AG08396 (cell line): ENCODE data around the gene PLXNB3.
A peak's percentile ranks its signal among the peaks of the same experiment; 100 is the strongest.

Experiments
- DNase-seq: peaks from one replicate; pipeline ENCODE4 v3.0.0; 2012; ENCODE audit warnings: low spot score, mixed read lengths

The PLXNB3 gene

DNA sequence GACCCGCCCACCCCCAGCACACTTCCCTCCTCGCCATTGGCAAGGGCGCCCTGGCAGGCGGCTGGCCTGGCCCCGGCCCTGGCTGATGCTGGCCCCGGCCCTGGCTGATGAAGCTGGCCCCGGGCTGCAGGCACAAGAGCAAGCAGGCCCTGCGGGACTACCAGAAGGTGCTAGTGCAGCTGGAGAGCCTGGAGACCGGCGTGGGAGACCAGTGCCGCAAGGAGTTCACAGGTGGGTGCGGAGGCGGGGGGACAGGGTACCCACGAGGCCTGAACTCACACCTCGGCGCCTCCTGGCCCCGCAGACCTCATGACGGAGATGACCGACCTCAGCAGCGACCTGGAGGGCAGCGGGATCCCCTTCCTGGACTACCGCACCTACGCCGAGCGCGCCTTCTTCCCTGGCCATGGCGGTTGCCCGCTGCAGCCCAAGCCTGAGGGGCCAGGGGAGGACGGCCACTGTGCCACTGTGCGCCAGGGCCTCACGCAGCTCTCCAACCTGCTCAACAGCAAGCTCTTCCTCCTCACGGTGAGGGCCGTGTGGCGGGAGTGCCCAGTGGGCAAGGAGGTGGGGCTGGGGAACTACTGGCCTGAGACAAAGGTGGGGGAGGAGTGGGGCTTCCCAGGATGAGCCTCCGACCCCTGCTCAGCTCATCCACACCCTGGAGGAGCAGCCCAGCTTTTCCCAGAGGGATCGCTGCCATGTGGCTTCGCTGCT lies 10.7 kb downstream of the PLXNB3 start:
- no peak for DNase-seq

- DNase-seq: no peak
Observed at GRCh38 chrX:153775293-153776119, 11.5 kb downstream of the PLXNB3 start.

- no peak for DNase-seq
Observed at GRCh38 chrX:153776120-153776599, 12.1 kb downstream of the PLXNB3 start.

DNA sequence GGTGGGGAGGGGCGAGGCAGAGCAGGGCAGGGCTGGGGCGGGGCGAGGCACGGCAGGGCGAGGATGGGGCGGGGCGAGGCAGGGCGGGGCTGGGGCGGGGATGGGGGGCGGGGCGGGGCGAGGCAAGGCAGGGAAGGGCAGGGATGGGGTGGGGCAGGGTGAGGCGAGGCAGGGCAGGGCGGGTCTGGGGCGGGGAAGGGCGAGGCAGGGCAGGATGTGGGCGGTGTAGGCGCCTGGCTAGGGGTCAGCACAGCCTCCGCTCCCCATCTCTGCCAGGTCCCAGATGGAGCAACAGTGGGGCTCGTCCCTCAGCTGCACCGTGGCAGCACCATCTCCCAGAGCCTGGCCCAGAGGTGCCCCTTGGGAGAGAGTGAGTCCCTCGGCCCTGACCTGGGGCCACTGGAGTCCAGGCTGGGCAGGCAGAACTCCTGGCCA lies 12.6 kb downstream of the PLXNB3 start:
- no peak for DNase-seq

DNA sequence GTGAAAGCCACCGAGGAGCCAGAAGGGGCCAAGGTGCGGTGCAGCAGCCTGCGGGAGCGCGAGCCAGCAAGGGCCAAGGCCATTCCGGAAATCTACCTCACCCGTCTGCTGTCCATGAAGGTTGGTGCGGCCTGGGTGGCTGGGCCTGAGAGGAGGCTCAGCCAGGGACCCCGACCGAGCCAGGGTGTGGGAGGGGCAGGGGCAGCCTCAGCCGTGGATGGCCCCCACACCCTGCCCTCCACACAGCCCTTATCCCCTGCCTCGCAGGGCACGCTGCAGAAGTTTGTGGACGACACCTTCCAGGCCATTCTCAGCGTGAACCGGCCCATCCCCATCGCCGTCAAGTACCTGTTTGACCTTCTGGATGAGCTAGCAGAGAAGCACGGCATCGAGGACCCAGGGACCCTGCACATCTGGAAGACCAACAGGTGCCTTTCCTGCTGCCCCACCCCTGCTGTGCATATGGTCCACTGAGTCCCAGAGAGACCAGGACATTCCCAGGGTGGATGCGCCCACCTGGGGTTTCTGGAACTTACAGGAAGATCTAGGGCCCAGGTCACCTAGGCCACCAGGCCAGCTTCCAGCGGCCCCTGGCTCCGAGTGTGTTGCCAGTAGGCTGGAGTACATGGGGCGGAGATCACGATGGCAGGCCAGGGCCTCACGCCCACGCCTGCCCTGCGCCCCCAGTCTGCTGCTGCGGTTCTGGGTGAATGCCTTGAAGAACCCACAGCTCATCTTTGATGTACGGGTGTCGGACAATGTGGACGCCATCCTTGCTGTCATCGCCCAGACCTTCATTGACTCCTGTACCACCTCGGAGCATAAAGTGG lies 13.4 kb downstream of the PLXNB3 start:
- DNase-seq: no peak

GRCh38 chrX:153778181-153778580 lies 14.1 kb downstream of the PLXNB3 start:
- DNase-seq: no peak

- no peak for DNase-seq
Observed at GRCh38 chrX:153778684-153779101, 14.6 kb downstream of the PLXNB3 start.

DNA sequence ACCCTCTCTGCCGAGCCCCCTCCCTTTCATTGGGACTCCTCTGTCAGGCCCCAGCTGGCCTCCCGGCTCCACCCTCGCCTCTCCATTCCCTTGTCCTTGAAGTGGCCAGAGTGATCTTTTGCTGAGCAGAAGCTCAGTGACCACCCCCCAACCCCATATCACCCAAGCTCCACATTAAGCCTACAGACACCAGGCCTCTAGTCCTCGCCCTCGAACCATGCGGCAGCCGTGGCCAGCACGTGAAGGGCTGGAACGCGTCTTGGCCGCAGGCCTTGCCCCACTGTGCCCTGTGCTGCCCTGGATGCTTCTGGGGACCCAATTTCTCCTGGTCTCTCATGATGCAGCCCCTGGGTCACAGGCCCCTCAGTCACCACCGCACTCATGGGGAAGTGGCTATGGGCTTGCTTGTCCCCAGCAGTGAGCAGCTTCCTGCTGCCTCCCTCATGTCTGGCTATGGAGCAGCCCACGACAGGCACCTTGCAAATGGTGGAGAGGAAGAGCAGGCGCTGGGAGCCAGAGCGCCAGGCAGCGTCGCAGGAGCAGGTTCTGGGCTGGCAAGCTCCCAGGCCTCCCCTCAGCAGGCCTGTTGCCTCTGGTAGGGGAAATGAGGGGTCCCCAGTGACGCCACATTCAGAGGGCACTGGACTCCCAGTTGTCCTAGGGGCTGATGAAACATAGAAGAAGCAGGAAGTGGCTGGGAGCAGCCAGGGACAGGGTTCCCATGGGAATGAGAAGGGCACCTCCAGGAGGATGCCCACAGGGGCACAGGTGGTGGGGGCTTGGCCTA lies 16.0 kb downstream of the PLXNB3 start:
- no peak for DNase-seq

DNA sequence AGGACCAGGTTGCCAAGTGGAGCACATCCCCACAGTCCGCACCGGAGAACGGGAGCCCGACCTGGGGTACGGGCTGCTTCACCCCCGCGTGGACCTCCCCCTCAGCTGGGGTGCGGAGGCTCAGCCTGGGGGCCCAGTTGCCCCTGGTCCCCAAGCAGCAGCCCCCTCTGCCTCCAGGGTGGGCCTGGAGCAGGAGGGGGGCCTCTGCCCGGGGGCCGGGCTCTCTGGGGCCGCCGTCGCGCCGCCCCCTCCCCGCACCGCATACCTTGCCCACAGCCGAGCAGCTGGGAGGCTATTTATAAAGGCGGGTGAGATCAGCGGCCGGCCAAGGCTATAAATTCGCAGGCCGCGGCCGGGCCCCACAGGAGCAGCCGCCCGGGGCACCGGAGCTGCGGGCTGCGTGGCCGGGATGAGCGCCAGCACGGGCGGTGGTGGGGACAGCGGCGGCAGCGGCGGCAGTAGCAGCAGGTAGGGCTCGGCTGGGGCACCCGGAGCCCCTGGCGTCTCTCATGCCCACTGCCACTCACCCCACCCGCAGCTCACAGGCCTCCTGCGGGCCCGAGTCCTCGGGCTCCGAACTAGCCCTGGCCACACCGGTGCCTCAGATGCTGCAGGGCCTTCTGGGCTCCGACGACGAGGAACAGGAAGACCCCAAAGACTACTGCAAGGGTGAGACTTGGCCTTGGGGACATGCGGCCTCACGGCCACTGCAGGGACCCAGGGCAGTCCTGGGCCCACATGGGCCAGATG lies 16.8 kb downstream of the PLXNB3 start, which contains the start of gene SRPK3:
SRPK3 (plus strand) TSS at position 364 of the 750 bp plus-strand sequence; CDS start at position 410, 46 bp downstream.
- peak; percentile 71 for DNase-seq

GRCh38 chrX:153781428-153782047 lies 17.5 kb downstream of the PLXNB3 start:
- no peak for DNase-seq

GRCh38 chrX:153782313-153782712 lies 18.3 kb downstream of the PLXNB3 start:
- DNase-seq: no peak

- no peak for DNase-seq
Observed at GRCh38 chrX:153782871-153783270, 18.8 kb downstream of the PLXNB3 start.

DNA sequence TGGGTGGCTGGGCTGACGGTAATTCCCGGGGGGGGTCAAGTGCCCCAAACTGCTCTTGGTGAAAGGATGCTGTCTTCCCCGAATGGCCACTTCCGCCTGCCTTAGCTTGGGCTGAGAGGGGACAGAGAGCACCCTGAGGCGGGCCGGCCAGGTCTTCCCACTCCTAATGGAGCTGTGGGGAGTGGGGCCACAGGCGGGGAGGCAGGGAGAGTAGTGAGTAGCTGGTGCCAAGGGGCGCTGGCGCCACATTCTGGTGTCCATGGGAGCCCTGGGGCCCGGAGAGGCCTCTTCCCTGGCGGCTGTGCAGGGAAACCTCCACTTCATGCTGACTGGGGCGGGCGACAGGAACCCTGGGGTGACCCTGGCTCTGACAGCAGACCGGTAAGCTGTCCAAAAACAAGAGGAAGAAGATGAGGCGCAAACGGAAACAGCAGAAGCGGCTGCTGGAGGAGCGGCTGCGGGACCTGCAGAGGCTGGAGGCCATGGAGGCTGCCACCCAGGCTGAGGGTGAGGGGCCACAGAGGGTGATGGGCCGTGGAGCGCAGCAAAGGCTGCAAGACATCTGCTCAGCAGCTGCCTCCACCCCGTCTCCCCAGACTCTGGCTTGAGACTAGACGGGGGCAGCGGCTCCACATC lies 19.4 kb downstream of the PLXNB3 start:
- no peak for DNase-seq

DNA sequence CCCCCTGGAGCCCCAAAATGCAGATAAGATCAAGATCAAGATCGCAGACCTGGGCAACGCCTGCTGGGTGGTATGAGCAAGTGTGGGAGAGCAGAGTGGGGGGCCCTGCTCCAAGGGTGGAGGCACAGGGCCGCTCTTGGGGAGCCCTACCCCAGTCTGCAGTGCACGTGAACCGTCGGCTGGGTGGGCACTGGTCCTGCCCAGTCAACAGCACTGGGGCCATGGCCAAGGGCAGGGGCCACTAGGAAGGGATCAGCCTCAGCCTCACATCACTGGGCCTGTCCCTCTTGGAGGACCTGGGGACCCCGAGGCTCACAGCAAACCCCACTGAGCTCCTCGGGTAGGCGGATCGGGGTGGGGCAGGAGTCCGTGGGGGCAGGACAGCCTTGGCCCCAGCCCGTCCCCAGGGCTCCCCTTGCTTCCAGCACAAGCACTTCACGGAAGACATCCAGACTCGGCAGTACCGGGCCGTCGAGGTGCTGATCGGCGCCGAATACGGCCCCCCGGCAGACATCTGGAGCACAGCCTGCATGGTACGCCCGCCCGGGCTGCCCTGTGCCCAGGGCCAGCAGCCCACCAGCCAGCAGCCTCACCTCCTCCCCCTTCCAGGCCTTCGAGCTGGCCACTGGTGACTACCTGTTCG lies 20.4 kb downstream of the PLXNB3 start:
- DNase-seq: no peak

GRCh38 chrX:153786669-153787068 lies 22.6 kb downstream of the PLXNB3 start:
- no peak for DNase-seq

DNA sequence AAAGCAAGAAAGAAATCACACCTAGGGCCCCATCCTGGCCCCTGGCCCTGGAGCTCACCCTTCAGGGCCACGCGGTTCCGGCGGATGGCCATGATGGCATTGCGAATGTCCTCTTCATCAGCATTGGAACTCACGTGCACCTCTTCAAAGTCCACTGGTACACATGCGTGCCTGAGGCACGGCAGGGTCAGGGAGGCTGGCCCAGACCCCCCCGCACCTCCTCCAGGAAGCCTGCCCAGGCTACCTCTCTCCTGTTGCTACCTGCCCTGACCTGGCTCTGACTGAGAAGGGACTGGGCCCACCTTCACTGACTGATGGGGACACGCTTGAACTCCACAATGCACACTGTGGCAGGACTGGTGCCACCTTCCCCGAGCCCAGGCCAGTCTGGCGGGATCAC lies 25.6 kb downstream of the PLXNB3 start:
- DNase-seq: no peak

- no peak for DNase-seq
Observed at GRCh38 chrX:153791104-153791852, 27.2 kb downstream of the PLXNB3 start.

DNA sequence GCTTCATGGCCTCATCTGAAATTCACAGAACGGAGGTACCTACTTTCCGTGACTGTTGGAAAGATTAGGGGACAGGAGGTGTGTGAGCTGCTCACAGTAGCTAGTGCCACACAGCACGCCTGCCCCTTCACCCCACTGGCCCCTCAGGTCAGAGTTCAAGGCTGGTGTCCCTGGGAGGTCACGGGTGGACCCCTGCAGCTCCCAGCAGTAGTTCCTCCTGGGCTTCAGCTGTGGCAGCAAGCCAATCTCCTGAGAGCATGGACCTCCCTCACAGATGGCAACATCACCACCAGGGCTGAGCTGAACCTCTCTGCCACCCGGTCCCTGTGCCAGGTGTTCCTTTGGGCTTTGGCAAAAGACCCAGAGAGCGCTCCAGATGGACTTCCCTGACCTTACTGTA lies 28.3 kb downstream of the PLXNB3 start:
- no peak for DNase-seq
